DND-41 (cell line): ENCODE results near the gene MAN2B1.

ENCODE experiments used
- EZH2 ChIP-seq: IDR thresholded peaks from 3 replicates; pipeline ENCODE4 v1.6.1; 2012; ENCODE audit warnings: borderline replicate concordance, low read depth, mild to moderate bottlenecking, moderate library complexity, low read length, inconsistent platforms; ENCODE audit not compliant: severe bottlenecking
- TF ChIP-seq, protein P1 (sequence below): IDR thresholded peaks from 2 replicates; pipeline ENCODE4 v1.5.1; 2012; ENCODE audit warnings: borderline replicate concordance, low read length, moderate library complexity, mild to moderate bottlenecking; ENCODE audit not compliant: poor library complexity, severe bottlenecking; ENCODE audit errors: extremely low read depth

DNA sequence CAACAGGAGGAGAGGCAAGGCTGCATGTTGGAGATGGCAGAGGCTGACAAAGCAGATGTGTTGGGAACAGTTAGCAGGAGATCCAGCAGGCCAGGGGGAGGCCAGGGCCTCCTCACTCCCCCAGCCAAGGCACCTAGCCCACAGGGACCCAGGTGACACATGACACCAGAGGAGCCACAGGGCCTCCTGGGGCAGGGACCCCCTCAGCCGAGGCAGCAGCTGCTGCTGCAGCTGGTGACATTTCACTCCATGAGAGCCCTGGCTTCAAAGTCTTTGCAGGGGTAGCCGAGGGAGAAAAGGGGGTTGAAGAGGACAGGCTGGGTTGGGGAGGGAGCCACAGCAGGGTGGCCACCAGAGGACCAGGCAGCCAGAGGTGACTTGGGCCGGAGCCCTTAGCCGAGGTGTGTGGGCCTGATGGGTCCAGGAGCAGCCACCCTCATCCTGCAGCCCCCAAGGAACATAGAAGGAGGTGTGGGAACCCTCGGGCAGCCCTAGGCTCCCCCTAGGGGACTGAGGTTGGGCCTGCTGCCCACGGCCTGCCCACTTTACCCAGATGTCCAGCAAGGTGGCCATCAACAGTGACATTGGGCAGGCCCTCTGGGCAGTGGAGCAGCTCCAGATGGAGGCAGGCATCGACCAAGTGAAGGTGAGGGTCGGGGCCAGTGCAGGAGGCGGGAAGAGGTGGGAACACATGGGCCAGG is 21.1 kb upstream of the MAN2B1 start, which contains the start of gene GNG14:
- TF ChIP-seq EZH2: no peak
- TF ChIP-seq, protein P1, sequence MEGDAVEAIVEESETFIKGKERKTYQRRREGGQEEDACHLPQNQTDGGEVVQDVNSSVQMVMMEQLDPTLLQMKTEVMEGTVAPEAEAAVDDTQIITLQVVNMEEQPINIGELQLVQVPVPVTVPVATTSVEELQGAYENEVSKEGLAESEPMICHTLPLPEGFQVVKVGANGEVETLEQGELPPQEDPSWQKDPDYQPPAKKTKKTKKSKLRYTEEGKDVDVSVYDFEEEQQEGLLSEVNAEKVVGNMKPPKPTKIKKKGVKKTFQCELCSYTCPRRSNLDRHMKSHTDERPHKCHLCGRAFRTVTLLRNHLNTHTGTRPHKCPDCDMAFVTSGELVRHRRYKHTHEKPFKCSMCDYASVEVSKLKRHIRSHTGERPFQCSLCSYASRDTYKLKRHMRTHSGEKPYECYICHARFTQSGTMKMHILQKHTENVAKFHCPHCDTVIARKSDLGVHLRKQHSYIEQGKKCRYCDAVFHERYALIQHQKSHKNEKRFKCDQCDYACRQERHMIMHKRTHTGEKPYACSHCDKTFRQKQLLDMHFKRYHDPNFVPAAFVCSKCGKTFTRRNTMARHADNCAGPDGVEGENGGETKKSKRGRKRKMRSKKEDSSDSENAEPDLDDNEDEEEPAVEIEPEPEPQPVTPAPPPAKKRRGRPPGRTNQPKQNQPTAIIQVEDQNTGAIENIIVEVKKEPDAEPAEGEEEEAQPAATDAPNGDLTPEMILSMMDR: no peak
